ENCODE measurements around the gene CHN1. TPM values are rescaled to one million over a fixed set of nuclear protein-coding genes. Genes with fewer than 3 reads are reported as not detected.

CHN1 gene
- total and polyA plus RNA-seq, 2 donors: 13.2 to 31.1 TPM

DNA sequence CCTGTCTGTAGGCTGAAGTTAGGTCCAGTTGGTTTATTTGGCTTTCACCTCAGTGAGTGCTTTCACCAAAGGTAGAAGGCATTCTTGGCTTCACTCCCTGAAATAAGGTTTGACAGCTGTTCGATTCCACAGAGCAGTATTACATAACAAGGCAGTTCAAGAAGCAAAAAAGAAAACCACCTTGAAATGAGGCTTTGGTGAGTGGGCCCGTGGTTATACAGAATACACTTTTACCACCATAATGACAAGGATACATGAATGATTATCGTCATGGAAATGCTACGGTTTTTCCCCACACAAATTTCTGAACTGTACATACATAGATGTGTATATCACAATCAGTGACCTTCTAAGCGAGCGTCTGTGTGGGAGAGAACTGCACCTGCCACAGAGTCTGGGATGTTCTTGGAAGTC lies 160.9 kb downstream of the CHN1 start:
- no peak overlapping the region for H3K27ac ChIP-seq (ENCODE audit: low read depth)

DNA sequence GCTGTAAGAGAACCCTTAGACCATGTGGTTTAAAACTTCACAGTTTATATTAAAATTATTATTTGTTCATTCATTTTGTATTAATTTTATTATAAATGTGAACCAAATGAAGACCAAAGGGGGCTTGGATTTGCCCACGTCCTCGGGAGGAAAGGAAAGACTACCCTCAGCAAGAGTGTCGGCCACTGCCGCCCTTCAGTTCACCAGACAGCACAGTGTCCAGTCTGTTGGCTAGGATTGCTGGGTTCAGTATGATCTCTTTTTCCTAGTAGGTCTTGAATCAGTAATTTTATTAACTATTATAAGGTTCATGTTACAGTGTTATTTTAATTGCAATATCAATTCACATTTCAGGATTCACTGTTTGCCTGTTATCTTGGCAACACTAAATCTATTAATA lies 162.7 kb downstream of the CHN1 start:
- H3K27ac ChIP-seq (ENCODE audit: low read depth): no peak overlapping the region
- no peak overlapping the region for H3K4me3 ChIP-seq (ENCODE audit: low read depth, low read length)
- H3K36me3 ChIP-seq (ENCODE audit: insufficient read depth): no peaks in the 10 kb centered on the region
- DNase-seq (ENCODE audit: extremely low spot score): no peak
- WGBS: 96% methylated on average over 4 of the region's 4 CpGs
- H3K4me1 ChIP-seq (ENCODE audit: insufficient read depth): no peaks in the 10 kb centered on the region

More for the DNA sequence above, 160.9 kb downstream of the CHN1 start:
- Histone ChIP-seq H3K36me3 (ENCODE audit: insufficient read depth) (no peaks in the 10 kb centered on the region), H3K4me3 (ENCODE audit: low read depth, low read length) (no peak overlapping the region), H3K4me1 (ENCODE audit: insufficient read depth) (no peaks in the 10 kb centered on the region)
- WGBS: 92% methylated on average over 6 of the region's 6 CpGs
- no peak for DNase-seq (ENCODE audit: extremely low spot score)

DNA sequence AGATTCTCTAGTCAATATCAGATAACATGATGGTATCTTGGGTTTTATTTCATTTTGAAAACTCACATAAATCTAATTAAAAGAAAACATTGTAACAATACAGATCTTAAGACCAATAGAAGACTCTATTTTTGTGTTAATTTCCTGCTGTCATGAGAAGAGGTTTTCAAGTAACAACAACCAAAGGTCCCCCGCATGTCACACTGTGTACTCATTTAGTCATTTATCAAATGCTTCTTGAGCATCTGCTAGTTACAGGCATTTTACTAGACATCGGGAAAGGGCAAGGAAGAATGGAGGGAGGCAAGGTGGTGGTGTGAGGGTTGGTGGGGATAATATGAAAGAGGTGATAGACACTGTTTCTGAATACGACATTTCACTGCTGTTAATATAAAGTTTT lies 163.2 kb downstream of the CHN1 start:
- no peak for DNase-seq (ENCODE audit: extremely low spot score)
- 95% methylated on average over 3 of the region's 3 CpGs for WGBS

DNA sequence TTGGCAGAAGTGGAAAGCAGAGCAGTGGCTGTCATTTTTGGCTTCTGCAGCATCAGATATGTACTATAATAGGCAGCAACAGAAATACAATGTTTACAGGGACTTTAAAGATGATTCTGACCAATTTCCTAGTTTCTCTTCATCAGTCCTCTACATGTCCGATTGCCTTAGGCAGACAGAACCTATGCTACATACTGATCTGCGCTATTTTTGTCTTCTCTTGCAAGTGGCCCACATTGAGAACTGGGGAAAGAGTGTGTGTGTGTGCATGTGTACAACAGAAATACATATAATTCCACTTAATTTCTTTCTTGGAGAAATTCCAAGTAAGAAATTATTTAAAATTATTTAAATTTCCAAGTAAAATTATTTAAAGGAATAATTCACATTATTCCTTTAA lies 163.8 kb downstream of the CHN1 start:
- Histone ChIP-seq H3K4me3 (ENCODE audit: low read depth, low read length) (no peak overlapping the region), H3K36me3 (ENCODE audit: insufficient read depth) (no peaks in the 10 kb centered on the region), H3K4me1 (ENCODE audit: insufficient read depth) (no peaks in the 10 kb centered on the region), H3K27ac (ENCODE audit: low read depth) (no peak overlapping the region)
- WGBS: 88% methylated on average over 2 of the region's 2 CpGs
- DNase-seq (ENCODE audit: extremely low spot score): no peak

More for the DNA sequence above, 163.2 kb downstream of the CHN1 start:
- H3K4me1 ChIP-seq (ENCODE audit: insufficient read depth): no peaks in the 10 kb centered on the region
- no peak overlapping the region for H3K27ac ChIP-seq (ENCODE audit: low read depth)
- no peak overlapping the region for H3K4me3 ChIP-seq (ENCODE audit: low read depth, low read length)
- H3K36me3 ChIP-seq (ENCODE audit: insufficient read depth): no peaks in the 10 kb centered on the region

GRCh38 chr2:174840436-174840835 lies 164.7 kb downstream of the CHN1 start:
- no peaks in the 10 kb centered on the region for H3K4me1 ChIP-seq (ENCODE audit: insufficient read depth)
- no peaks in the 10 kb centered on the region for H3K36me3 ChIP-seq (ENCODE audit: insufficient read depth)
- no peak overlapping the region for H3K27ac ChIP-seq (ENCODE audit: low read depth)
- 72% methylated on average over 3 of the region's 3 CpGs for WGBS
- H3K4me3 ChIP-seq (ENCODE audit: low read depth, low read length): no peak overlapping the region
- no peak for DNase-seq (ENCODE audit: extremely low spot score)

DNA sequence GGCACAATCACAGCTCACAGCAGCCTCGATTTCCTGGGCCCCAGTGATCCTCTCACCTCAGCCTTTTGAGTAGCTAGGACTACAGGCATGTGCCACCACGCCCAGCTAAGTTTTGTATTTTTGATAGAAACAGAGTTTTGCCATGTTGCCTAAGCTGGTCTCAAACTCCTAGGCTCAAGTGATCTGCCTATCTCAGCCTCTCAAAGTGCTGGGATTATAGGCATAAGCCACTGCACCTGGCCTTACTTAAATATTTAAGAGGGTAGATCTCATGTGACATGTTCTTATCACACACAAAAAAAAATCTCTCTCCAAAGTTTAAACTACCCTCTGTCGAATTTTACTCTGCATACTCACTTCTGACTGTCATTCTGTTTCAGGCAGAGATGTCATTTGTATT lies 165.5 kb downstream of the CHN1 start:
- Histone ChIP-seq H3K27ac (ENCODE audit: low read depth) (no peak overlapping the region), H3K4me3 (ENCODE audit: low read depth, low read length) (no peak overlapping the region), H3K36me3 (ENCODE audit: insufficient read depth) (no peaks in the 10 kb centered on the region), H3K4me1 (ENCODE audit: insufficient read depth) (no peaks in the 10 kb centered on the region)
- 75% methylated on average over 3 of the region's 3 CpGs for WGBS
- DNase-seq (ENCODE audit: extremely low spot score): no peak

DNA sequence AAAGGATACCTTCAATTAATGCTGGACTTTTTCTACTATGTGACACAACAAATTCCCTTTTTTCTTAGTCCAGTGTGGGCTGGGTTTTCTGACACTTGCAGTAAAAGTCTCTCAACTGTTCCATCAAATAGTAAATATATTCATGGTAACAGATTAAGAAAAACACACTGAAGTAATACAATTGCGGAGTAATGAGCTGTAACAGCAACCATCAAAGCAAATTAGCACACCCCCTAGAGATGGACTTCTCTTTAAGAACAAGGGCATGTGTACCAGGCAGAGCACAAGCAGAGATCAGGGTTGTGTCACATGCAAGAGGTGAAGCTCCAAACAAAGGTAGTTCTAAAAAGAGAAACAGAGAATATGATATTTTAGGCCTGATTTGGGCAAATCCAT lies 168.2 kb downstream of the CHN1 start:
- no peak overlapping the region for H3K27ac ChIP-seq (ENCODE audit: low read depth)
- H3K4me1 ChIP-seq (ENCODE audit: insufficient read depth): no peaks in the 10 kb centered on the region
- H3K36me3 ChIP-seq (ENCODE audit: insufficient read depth): no peaks in the 10 kb centered on the region
- no peak for DNase-seq (ENCODE audit: extremely low spot score)
- 100% methylated on average over 1 of the region's 1 CpG for WGBS
- H3K4me3 ChIP-seq (ENCODE audit: low read depth, low read length): no peak overlapping the region

DNA sequence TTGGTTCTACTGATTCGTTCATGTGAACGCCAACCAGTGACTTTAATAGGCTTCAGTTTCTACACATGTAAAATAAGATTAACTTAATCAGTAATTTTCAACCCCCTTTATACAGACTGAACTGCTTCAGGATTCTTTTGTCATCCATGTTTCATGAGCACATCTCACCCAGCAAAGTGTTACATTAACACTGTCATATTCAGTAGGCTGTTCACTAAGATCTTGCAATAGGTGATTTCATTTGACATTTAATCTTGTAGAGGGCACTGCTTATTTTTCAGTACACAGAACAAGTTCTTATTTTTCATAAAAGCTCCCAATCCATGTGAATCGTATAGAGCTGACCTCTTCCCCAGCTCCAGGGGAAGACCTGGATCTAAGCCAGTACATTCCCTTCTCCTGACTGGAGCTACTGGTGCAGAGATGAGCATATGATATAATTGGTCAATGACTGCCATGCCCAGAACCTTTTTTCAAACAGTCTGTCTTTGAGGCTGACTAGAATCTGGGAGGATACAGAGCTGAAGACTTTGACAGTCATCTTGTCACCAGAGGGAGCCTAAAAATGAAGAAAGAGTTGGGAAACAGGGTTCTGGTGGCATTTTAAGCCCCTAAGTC lies 168.7 kb downstream of the CHN1 start:
- Histone ChIP-seq H3K27ac (ENCODE audit: low read depth) (no peak overlapping the region), H3K4me1 (ENCODE audit: insufficient read depth) (no peaks in the 10 kb centered on the region), H3K4me3 (ENCODE audit: low read depth, low read length) (no peak overlapping the region), H3K36me3 (ENCODE audit: insufficient read depth) (no peaks in the 10 kb centered on the region)
- 76% methylated on average over 3 of the region's 3 CpGs for WGBS
- no peak for DNase-seq (ENCODE audit: extremely low spot score)

DNA sequence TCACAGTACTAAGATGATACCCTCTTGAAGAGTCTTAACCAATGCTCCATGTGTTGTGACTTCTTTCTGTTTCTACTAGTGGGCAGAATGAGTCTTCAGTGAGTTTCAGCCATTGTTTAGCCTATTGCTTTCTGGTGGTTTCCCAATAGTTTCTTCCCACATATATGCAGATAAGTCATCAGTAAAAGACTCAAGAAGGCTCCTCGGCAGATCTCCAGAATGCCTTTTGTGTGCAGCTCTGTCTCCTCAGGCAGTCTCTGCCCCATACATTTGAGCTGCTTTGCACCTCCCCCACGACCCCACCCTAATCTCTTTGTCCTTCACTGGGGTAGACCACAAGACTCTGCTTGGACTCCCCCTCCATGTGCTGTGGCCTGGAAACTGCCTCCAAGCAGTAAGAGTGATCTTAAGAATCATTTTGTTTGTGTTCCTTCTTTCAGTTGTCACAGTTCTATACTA lies 169.4 kb downstream of the CHN1 start:
- Histone ChIP-seq H3K27ac (ENCODE audit: low read depth) (no peak overlapping the region), H3K36me3 (ENCODE audit: insufficient read depth) (no peaks in the 10 kb centered on the region), H3K4me3 (ENCODE audit: low read depth, low read length) (no peak overlapping the region), H3K4me1 (ENCODE audit: insufficient read depth) (no peaks in the 10 kb centered on the region)
- no peak for DNase-seq (ENCODE audit: extremely low spot score)
- WGBS: 71% methylated on average over 2 of the region's 2 CpGs

DNA sequence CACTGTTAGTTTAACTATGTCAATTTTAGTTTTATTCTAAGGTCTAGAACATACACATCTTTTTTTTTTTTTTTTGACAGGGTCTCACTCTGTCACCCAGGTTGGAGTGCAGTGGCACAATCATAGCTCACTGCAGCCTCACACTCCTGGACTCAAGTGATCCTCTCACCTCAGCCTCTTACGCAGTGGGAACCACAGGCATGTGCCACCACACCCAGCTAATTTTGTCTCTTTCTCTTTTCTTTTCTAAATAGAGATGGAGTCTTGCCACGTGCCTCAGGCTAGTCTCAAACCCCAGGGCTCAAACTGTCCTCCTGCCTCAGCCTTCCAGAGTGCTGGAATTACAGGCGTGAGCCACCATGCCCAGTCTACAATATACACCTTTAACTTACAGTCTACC lies 171.4 kb downstream of the CHN1 start:
- WGBS: 97% methylated on average over 3 of the region's 3 CpGs
- H3K4me3 ChIP-seq (ENCODE audit: low read depth, low read length): no peak overlapping the region

GRCh38 chr2:174830561-174830960 lies 174.6 kb downstream of the CHN1 start:
- Histone ChIP-seq H3K36me3 (ENCODE audit: insufficient read depth) (no peaks in the 10 kb centered on the region), H3K27ac (ENCODE audit: low read depth) (no peak overlapping the region), H3K4me3 (ENCODE audit: low read depth, low read length) (no peak overlapping the region), H3K4me1 (ENCODE audit: insufficient read depth) (no peaks in the 10 kb centered on the region)
- no peak for DNase-seq (ENCODE audit: extremely low spot score)
- WGBS: 96% methylated on average over 6 of the region's 6 CpGs

More for the DNA sequence above, 171.4 kb downstream of the CHN1 start:
- H3K4me1 ChIP-seq (ENCODE audit: insufficient read depth): no peaks in the 10 kb centered on the region
- H3K36me3 ChIP-seq (ENCODE audit: insufficient read depth): no peaks in the 10 kb centered on the region
- DNase-seq (ENCODE audit: extremely low spot score): no peak
- no peak overlapping the region for H3K27ac ChIP-seq (ENCODE audit: low read depth)

GRCh38 chr2:174829550-174829949 lies 175.6 kb downstream of the CHN1 start:
- DNase-seq (ENCODE audit: extremely low spot score): no peak
- 51% methylated on average over 3 of the region's 3 CpGs for WGBS
- H3K4me1 ChIP-seq (ENCODE audit: insufficient read depth): no peaks in the 10 kb centered on the region
- no peak overlapping the region for H3K4me3 ChIP-seq (ENCODE audit: low read depth, low read length)
- H3K27ac ChIP-seq (ENCODE audit: low read depth): no peak overlapping the region
- no peaks in the 10 kb centered on the region for H3K36me3 ChIP-seq (ENCODE audit: insufficient read depth)

- no peaks in the 10 kb centered on the region for H3K4me1 ChIP-seq (ENCODE audit: insufficient read depth)
- 53% methylated on average over 9 of the region's 9 CpGs for WGBS
- no peak for DNase-seq (ENCODE audit: extremely low spot score)
- H3K36me3 ChIP-seq (ENCODE audit: insufficient read depth): no peaks in the 10 kb centered on the region
- H3K4me3 ChIP-seq (ENCODE audit: low read depth, low read length): no peak overlapping the region
- H3K27ac ChIP-seq (ENCODE audit: low read depth): no peak overlapping the region
Observed at GRCh38 chr2:174827371-174828369, 177.5 kb downstream of the CHN1 start.

DNA sequence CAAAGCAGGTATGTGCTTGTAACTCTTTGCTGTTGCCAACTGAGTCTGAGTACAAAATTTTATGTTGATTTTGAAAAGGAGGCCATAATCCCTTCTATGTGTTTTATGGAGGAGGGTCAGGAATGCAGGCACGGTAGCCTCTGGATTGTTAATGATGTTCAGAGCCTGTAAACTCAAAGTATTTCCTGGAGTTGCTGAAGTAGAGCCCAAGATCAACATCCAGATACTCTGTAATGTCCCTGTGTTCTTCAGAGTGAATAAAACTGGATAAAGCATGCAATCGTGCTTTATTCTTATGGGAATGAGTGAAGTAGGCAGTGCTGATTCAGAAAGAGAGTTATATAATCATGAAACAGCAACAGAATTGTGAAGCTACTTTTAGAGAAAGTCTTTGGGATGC lies 179.1 kb downstream of the CHN1 start:
- H3K36me3 ChIP-seq (ENCODE audit: insufficient read depth): no peaks in the 10 kb centered on the region
- DNase-seq (ENCODE audit: extremely low spot score): no peak
- 20% methylated on average over 2 of the region's 2 CpGs for WGBS
- no peak overlapping the region for H3K27ac ChIP-seq (ENCODE audit: low read depth)
- no peaks in the 10 kb centered on the region for H3K4me1 ChIP-seq (ENCODE audit: insufficient read depth)
- H3K4me3 ChIP-seq (ENCODE audit: low read depth, low read length): no peak overlapping the region

Measured in urinary bladder (tissue), 4 donors.